H1 (cell line): ENCODE data around the gene GRIK2. TPM values are rescaled to one million over a fixed set of nuclear protein-coding genes. Genes with fewer than 3 reads are reported as not detected.

ENCODE experiments used
- CTCF ChIA-PET: fragments of 300-600 bp; sonication (Branson Sonifier 250); formaldehyde crosslinking; loops from one replicate; lab custom pipeline; 2021; ENCODE audit not compliant: partially characterized antibody; lab: Charles Lee
- POLR2A ChIA-PET: fragments of 300-600 bp; sonication (Branson Sonifier 250); formaldehyde crosslinking; loops from one replicate; lab custom pipeline; 2021; ENCODE audit warnings: inconsistent platforms; ENCODE audit not compliant: partially characterized antibody; lab: Charles Lee
- DNase-seq, 2 experiments: peaks; one replicate each; pipeline versions ENCODE4 v3.0.0 to v3.0.0-alpha.2; 2010 to 2022; ENCODE audit warnings: low spot score in 2 of 2, low read depth in 1 of 2, mixed read lengths in 1 of 2
- FAIRE-seq: peaks from 2 replicates; lab custom pipeline; 2011; peaks lifted over from hg19 to GRCh38; lab: Jason Lieb, UNC
- H2AFZ ChIP-seq: 2 replicates; pipeline ENCODE4 v1.8.1; 2012; ENCODE audit warnings: low read length, inconsistent platforms
- H2AK5ac ChIP-seq: 2 replicates; pipeline ENCODE4 v1.6.1; 2013; ENCODE audit warnings: low read depth, low read length
- H2BK120ac ChIP-seq: replicated peaks from 2 replicates; pipeline ENCODE3; 2013; ENCODE audit warnings: low read depth, low read length, inconsistent platforms
- H2BK12ac ChIP-seq: 2 replicates; pipeline ENCODE4 v1.6.1; 2013; ENCODE audit warnings: low read depth, low read length
- H2BK15ac ChIP-seq: 2 replicates; pipeline ENCODE4 v1.6.1; 2013; ENCODE audit warnings: low read length
- H2BK20ac ChIP-seq: 2 replicates; pipeline ENCODE4 v1.6.1; 2013; ENCODE audit warnings: low read length
- H2BK5ac ChIP-seq: 2 replicates; pipeline ENCODE4 v1.6.1; 2013; ENCODE audit warnings: low read depth, low read length
- H3K14ac ChIP-seq: 2 replicates; pipeline ENCODE4 v1.6.1; 2013; ENCODE audit warnings: inconsistent platforms; ENCODE audit not compliant: insufficient read length
- H3K18ac ChIP-seq: 2 replicates; pipeline ENCODE4 v1.6.1; 2013; ENCODE audit warnings: low read length; ENCODE audit errors: extremely low read depth
- H3K23ac ChIP-seq: 2 replicates; pipeline ENCODE4 v1.6.1; 2013; ENCODE audit warnings: inconsistent platforms; ENCODE audit not compliant: insufficient read length
- H3K23me2 ChIP-seq: 2 replicates; pipeline ENCODE4 v1.6.1; 2013; ENCODE audit warnings: low read depth, low read length
- H3K27ac ChIP-seq: 2 replicates; pipeline ENCODE4 v1.6.1; 2011; ENCODE audit warnings: low read depth, low read length, inconsistent platforms
- H3K27me3 ChIP-seq, 4 experiments: replicated peaks in 1 of 4; 1 replicate in 1 of 4; 2 replicates in 3 of 4; pipeline versions ENCODE4 v1.6.1 to v1.8.1; 2011 to 2013; ENCODE audit warnings: low read length in 3 of 4, mild to moderate bottlenecking in 3 of 4, inconsistent platforms in 2 of 4, mixed read lengths in 2 of 4, moderate library complexity in 1 of 4; ENCODE audit not compliant: control insufficient read depth in 3 of 4, insufficient read depth in 3 of 4; ENCODE audit errors: extremely low read depth in 1 of 4
- H3K36me3 ChIP-seq, 4 experiments: 2 replicates each; pipeline versions ENCODE4 v1.6.1 to v1.8.1; 2011 to 2013; ENCODE audit warnings: mild to moderate bottlenecking in 4 of 4, low read length in 3 of 4, moderate library complexity in 2 of 4, control low read depth in 1 of 4, inconsistent platforms in 1 of 4; ENCODE audit not compliant: insufficient read depth in 4 of 4, control insufficient read depth in 2 of 4
- H3K4ac ChIP-seq: replicated peaks from 2 replicates; pipeline ENCODE3; 2013; ENCODE audit warnings: low read length, low read depth, mixed read lengths, inconsistent platforms; ENCODE audit not compliant: insufficient read length
- H3K4me1 ChIP-seq, 4 experiments: replicated peaks in 1 of 4; 1 replicate in 1 of 4; 2 replicates in 3 of 4; pipeline versions ENCODE4 v1.6.1 to v1.8.1; 2011 to 2013; ENCODE audit warnings: low read length in 3 of 4, inconsistent platforms in 2 of 4, mixed read lengths in 1 of 4; ENCODE audit not compliant: insufficient read depth in 4 of 4, control insufficient read depth in 3 of 4
- H3K4me2 ChIP-seq, 2 experiments: 2 replicates each; pipeline versions ENCODE4 v1.6.1 to v1.8.1; 2011 to 2013; ENCODE audit warnings: low read depth in 2 of 2, low read length in 2 of 2, control low read depth in 1 of 2, inconsistent platforms in 1 of 2, mild to moderate bottlenecking in 1 of 2; ENCODE audit not compliant: insufficient read depth in 1 of 2
- H3K4me3 ChIP-seq, 4 experiments: fragments of 200-600, 300-600 bp in 1 of 4; sonication (generic), shearing (Covaris generic), sonication (Bioruptor Twin) in 1 of 4; 2 replicates each; pipeline versions ENCODE4 v1.5.1 to v1.8.1; 2011 to 2016; ENCODE audit warnings: low read length in 4 of 4, low read depth in 3 of 4, control low read depth in 2 of 4, inconsistent platforms in 2 of 4, mild to moderate bottlenecking in 2 of 4, mixed read lengths in 1 of 4, moderate library complexity in 1 of 4; ENCODE audit not compliant: insufficient read depth in 2 of 4; ENCODE audit errors: extremely low read depth in 1 of 4
- H3K56ac ChIP-seq: replicated peaks from 2 replicates; pipeline ENCODE3; 2013; ENCODE audit warnings: low read depth, mild to moderate bottlenecking, mixed read lengths, low read length, inconsistent platforms; ENCODE audit not compliant: insufficient read length
- H3K79me1 ChIP-seq: 2 replicates; pipeline ENCODE4 v1.6.1; 2013; ENCODE audit warnings: low read depth, low read length, control low read depth
- H3K79me2 ChIP-seq, 2 experiments: 2 replicates each; pipeline versions ENCODE4 v1.6.1 to v1.8.1; 2012 to 2013; ENCODE audit warnings: low read length in 2 of 2, mild to moderate bottlenecking in 2 of 2, inconsistent platforms in 1 of 2; ENCODE audit not compliant: insufficient read depth in 2 of 2, control insufficient read depth in 1 of 2
- H3K9ac ChIP-seq, 4 experiments: replicated peaks in 1 of 4; 1 replicate in 1 of 4; 2 replicates in 3 of 4; pipeline versions ENCODE4 v1.6.1 to v1.8.1; 2011 to 2013; ENCODE audit warnings: low read depth in 3 of 4, low read length in 3 of 4, control low read depth in 2 of 4, mild to moderate bottlenecking in 2 of 4, moderate library complexity in 2 of 4, inconsistent platforms in 1 of 4; ENCODE audit errors: extremely low read depth in 1 of 4
- H3K9me3 ChIP-seq, 2 experiments: 2 replicates each; pipeline versions ENCODE4 v1.6.1 to v1.8.1; 2012 to 2013; ENCODE audit warnings: mild to moderate bottlenecking in 2 of 2, moderate library complexity in 2 of 2, control low read depth in 1 of 2, inconsistent platforms in 1 of 2, low read depth in 1 of 2, low read length in 1 of 2, mixed read lengths in 1 of 2; ENCODE audit not compliant: insufficient read depth in 2 of 2
- H4K20me1 ChIP-seq, 2 experiments: replicated peaks in 1 of 2; 2 replicates each; pipeline versions ENCODE3 to v1.8.1; 2011 to 2013; ENCODE audit warnings: inconsistent platforms in 2 of 2, low read length in 2 of 2, mild to moderate bottlenecking in 1 of 2; ENCODE audit not compliant: insufficient read depth in 2 of 2, control insufficient read depth in 1 of 2
- H4K5ac ChIP-seq: 2 replicates; pipeline ENCODE4 v1.6.1; 2013; ENCODE audit warnings: low read length, low read depth, mixed read lengths, inconsistent platforms; ENCODE audit not compliant: insufficient read length
- H4K8ac ChIP-seq: 2 replicates; pipeline ENCODE4 v1.8.0; 2013; ENCODE audit warnings: mild to moderate bottlenecking, moderate library complexity, low read length, inconsistent platforms; ENCODE audit not compliant: insufficient read depth; ENCODE audit errors: extremely low read depth
- H4K91ac ChIP-seq: replicated peaks from 2 replicates; pipeline ENCODE3; 2013; ENCODE audit warnings: low read length, mixed read lengths, inconsistent platforms; ENCODE audit not compliant: insufficient read length
- BCL11A ChIP-seq, 2 experiments: IDR thresholded peaks; one replicate each; pipeline ENCODE4 v1.6.1; 2011; ENCODE audit warnings: low read depth in 2 of 2, low read length in 2 of 2, mild to moderate bottlenecking in 2 of 2
- CHD2 ChIP-seq: IDR thresholded peaks from 2 replicates; pipeline ENCODE4 v1.6.1; 2012; ENCODE audit warnings: low read length, improper control_type of control experiment
- CREB1 ChIP-seq: IDR thresholded peaks from 2 replicates; pipeline ENCODE4 v1.6.1; 2012; ENCODE audit warnings: inconsistent platforms
- EZH2 ChIP-seq: fragments of 200-600 bp; sonication (generic); IDR thresholded peaks from 2 replicates; pipeline ENCODE4 v1.7.1; 2012; ENCODE audit warnings: low read depth, mild to moderate bottlenecking, moderate library complexity, low read length, inconsistent platforms; ENCODE audit not compliant: severe bottlenecking
- HDAC6 ChIP-seq: IDR thresholded peaks from one replicate; pipeline ENCODE4 v1.7.1; 2012; ENCODE audit warnings: low read depth, mild to moderate bottlenecking, inconsistent platforms, low read length, moderate library complexity
- JUN ChIP-seq: IDR thresholded peaks from 2 replicates; pipeline ENCODE4 v1.6.1; 2011; ENCODE audit warnings: low read depth, mild to moderate bottlenecking, improper control_type of control experiment, low read length
- KDM1A ChIP-seq: fragments of 200-600, 300-600 bp; sonication (generic); IDR thresholded peaks from 2 replicates; pipeline ENCODE4 v1.7.1; 2016; ENCODE audit warnings: mild to moderate bottlenecking, low read length, borderline replicate concordance
- NANOG ChIP-seq: IDR thresholded peaks from 2 replicates; pipeline ENCODE4 v1.6.1; 2011; ENCODE audit warnings: low read length, low read depth, mild to moderate bottlenecking, inconsistent platforms; ENCODE audit not compliant: insufficient read depth, poor library complexity, severe bottlenecking
- RBBP5 ChIP-seq: IDR thresholded peaks from 2 replicates; pipeline ENCODE4 v1.7.1; 2012; ENCODE audit warnings: low read depth, mild to moderate bottlenecking, inconsistent platforms, low read length, moderate library complexity, borderline replicate concordance
- RFX5 ChIP-seq: IDR thresholded peaks from 2 replicates; pipeline ENCODE4 v1.6.1; 2011; ENCODE audit warnings: low read depth, low read length, improper control_type of control experiment, borderline replicate concordance
- SAP30 ChIP-seq: fragments of 300-600 bp; sonication (generic); IDR thresholded peaks from 2 replicates; pipeline ENCODE4 v1.7.1; 2012; ENCODE audit warnings: low read length, moderate library complexity, mild to moderate bottlenecking, inconsistent platforms; ENCODE audit not compliant: insufficient read depth, insufficient replicate concordance
- SP1 ChIP-seq: IDR thresholded peaks from 2 replicates; pipeline ENCODE4 v1.6.1; 2011; ENCODE audit warnings: low read depth, low read length
- SP2 ChIP-seq: IDR thresholded peaks from 2 replicates; pipeline ENCODE4 v1.6.1; 2012; ENCODE audit warnings: mild to moderate bottlenecking, low read length, inconsistent platforms
- SP4 ChIP-seq: IDR thresholded peaks from 2 replicates; pipeline ENCODE4 v1.6.1; 2012; ENCODE audit warnings: low read length, inconsistent platforms
- TBP ChIP-seq: IDR thresholded peaks from 2 replicates; pipeline ENCODE4 v1.6.1; 2011; ENCODE audit warnings: low read depth, low read length, improper control_type of control experiment
- WGBS, 2 experiments: shearing (Covaris generic) in 1 of 2; methylation state at CpG; one replicate each; pipeline versions ENCODE4 v1.1.6 to v1.1.7; 2013 to 2015; ENCODE audit warnings: low lambda C conversion rate in 2 of 2, mixed read lengths in 2 of 2, inconsistent platforms in 1 of 2, low coverage in 1 of 2, missing lambda C conversion rate in 1 of 2; ENCODE audit not compliant: insufficient replicate concordance in 2 of 2, insufficient coverage in 1 of 2, insufficient read length in 1 of 2; ENCODE audit errors: extremely low coverage in 1 of 2, missing lambda C conversion rate in 1 of 2; 5-methylcytosine and 5-hydroxymethylcytosine counted together
- polyA plus RNA-seq, 7 experiments: library from polyadenylated mRNA; depleted of rRNA in 3 of 7; stranded (reverse) in 5 of 7; unstranded in 2 of 7; fragments of >200 nt in 5 of 7; fragments of 200-250 nt in 2 of 7; gene quantifications; 1 replicate in 5 of 7; 2 replicates in 1 of 7; 4 replicates in 1 of 7; pipeline versions ENCODE4 v1.2.1 to v1.2.3, GENCODE V29; 2011 to 2013; ENCODE audit warnings: missing spikeins in 2 of 7, mixed read lengths in 2 of 7
- total RNA-seq: library from RNA; stranded (reverse); fragmentation: NEBNext Ultra II Directional; extraction: Animal tissue kit (Norgen Biotek cat#: 25700); gene quantifications from 2 replicates; pipeline ENCODE4 v1.2.1, GENCODE V29; 2021

GRIK2 gene
- total and polyA plus RNA-seq, 2 of the 8 experiments (the other 6 are each of a cell fraction or from before 2014, with no cell fraction given), result 1.8 to 2.2 TPM

- POLR2A ChIA-PET, result no interaction called here
These were observed 670.6 kb downstream of the GRIK2 start for GRCh38 chr6:102064142-102064541.

More at GRCh38 chr6:102064142-102064541, 670.6 kb downstream of the GRIK2 start:
- H3K4me1 ChIP-seq, result no peaks in the 10 kb centered on the region
- no peaks in the 10 kb centered on the region for H3K9me3 ChIP-seq
- CTCF ChIA-PET, result no interaction called here
- no peaks in the 10 kb centered on the region for H3K23me2 ChIP-seq
- H3K4me3 ChIP-seq, result no peak overlapping the region
- H3K79me2 ChIP-seq, result no peaks in the 10 kb centered on the region
- H4K91ac ChIP-seq, result no peak overlapping the region
- no peak overlapping the region for H2AFZ ChIP-seq
- H2BK120ac ChIP-seq, result no peak overlapping the region
- H3K4me2 ChIP-seq, result no peak overlapping the region
- no peaks in the 10 kb centered on the region for H3K27me3 ChIP-seq
- DNase-seq, result no peak
- no peak overlapping the region for H3K14ac ChIP-seq
- no peaks in the 10 kb centered on the region for H4K20me1 ChIP-seq
- H4K8ac ChIP-seq, result no peak overlapping the region
- no peak overlapping the region for H3K9ac ChIP-seq
- H2AK5ac ChIP-seq, result no peak overlapping the region
- H3K36me3 ChIP-seq, result no peaks in the 10 kb centered on the region
- H2BK5ac ChIP-seq, result no peak overlapping the region
- H2BK15ac ChIP-seq, result no peak overlapping the region
- no peaks in the 10 kb centered on the region for H3K79me1 ChIP-seq
- no peak overlapping the region for H4K5ac ChIP-seq
- FAIRE-seq, result no peak
- H3K4ac ChIP-seq, result no peak overlapping the region
- no peak overlapping the region for H2BK12ac ChIP-seq
- H3K27ac ChIP-seq, result no peak overlapping the region
- H3K56ac ChIP-seq, result no peak overlapping the region
- H3K18ac ChIP-seq, result no peak overlapping the region
- TF ChIP-seq EZH2, result no peak
- no peak for TF ChIP-seq SP1
- no peak for TF ChIP-seq HDAC6
- no peak for TF ChIP-seq KDM1A
- TF ChIP-seq RBBP5, result no peak
- TF ChIP-seq SP2, result no peak
- no peak for TF ChIP-seq TBP
- TF ChIP-seq CREB1, result no peak
- TF ChIP-seq BCL11A (IDR thresholded peaks at IDR 0.05; ENCODE audit: low read depth in 2 of 2, low read length in 2 of 2), result no peak
- no peak for TF ChIP-seq JUN
- TF ChIP-seq RFX5, result no peak
- TF ChIP-seq SAP30, result no peak
- TF ChIP-seq CHD2, result no peak
- TF ChIP-seq SP4, result no peak
- TF ChIP-seq NANOG, result no peak
- WGBS, 2 experiments, result 88% methylated on average over 1 of the region's 1 CpG; no CpG with 5 or more reads in 1 of the 2 experiments
- no peak overlapping the region for H2BK20ac ChIP-seq
- H3K23ac ChIP-seq, result no peak overlapping the region
